ENCODE data around the gene GAS7.
"Not testable (repeated sequence)": the region's sequence is repeated elsewhere in the genome, so short reads cannot be mapped to it uniquely, and the experiment has no call there.

Gene GAS7

DNA sequence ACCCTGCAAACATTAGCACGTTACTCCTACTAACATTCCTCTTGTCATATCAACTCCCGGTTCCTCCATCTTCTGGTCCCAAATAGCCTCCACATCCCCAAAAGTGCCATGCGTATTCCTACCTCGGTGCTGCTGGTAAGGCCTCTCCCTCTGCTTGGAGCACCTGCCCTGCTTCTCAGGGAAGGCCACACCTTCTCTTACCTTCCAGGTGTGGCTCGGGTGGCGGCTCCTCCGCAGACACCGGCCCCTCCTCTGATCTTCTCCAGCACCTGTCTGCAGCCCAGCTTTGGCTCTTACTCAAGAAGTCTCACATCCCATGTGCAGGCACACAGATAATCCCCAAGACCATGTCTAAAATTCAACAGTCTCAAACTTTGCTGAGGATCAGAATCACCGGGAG is 92.3 kb downstream of the GAS7 start:
- no peak for DNase-seq

DNA sequence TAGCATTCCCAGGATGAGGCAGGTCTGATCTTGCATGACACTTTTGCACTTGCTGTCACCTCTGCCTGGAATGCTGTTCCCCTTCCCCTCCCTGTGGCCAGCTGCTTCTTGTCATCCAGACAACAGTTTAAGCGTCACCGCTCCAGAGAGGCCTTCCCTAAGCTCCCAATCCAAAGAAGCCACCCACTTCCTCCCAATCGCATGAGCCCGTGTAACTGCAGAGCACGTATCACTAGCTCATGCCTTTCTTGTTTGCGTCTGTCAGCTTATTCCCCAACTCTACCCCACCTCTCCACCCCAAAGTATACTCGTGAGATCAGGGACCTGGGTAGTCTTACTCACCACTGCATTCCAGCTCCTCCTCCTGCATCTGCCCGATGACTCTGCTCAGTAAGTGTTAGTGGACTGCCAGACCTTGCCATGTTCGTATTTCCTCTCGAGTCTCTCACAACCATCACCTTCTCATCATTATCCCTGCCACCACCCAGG is 92.8 kb downstream of the GAS7 start:
- no peak for DNase-seq

DNA sequence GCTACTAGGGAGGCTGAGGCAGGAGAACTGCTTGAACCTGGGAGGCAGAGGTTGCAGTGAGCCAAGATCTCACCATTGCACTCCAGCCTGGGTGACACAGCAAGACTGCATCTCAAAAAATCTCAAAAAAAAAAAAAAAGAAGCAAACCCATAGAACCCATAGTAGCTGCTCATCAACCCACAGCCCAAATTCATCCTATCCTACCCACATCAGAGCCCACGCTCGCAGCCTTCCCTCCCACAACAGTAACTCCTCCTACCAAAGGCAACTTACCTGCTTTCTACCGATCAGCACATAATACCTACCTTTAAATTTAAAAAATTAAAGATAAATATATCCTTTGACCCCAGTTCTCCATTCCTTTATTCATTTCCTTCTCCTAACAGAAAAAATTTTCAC is 94.7 kb downstream of the GAS7 start:
- no peak for DNase-seq

DNA sequence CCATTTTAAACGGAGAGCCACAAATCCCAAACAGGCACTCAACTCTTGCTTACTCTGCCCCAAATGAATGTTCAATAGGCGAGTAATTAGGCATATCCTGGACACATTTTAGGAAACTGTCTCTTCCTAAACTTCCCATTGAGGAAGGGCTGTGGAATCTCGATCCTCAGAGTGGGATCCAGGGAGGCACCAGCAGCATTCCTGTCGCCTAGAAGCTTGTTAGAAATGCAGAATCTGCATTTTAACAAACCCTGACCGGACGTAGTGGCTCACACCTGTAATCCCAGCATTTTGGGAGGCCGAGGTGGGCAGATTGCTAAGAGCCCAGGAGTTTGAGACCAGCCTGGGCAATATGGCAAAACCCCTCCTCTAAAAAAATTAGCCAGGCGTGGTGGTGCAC is 95.6 kb downstream of the GAS7 start:
- DNase-seq: no peak

DNA sequence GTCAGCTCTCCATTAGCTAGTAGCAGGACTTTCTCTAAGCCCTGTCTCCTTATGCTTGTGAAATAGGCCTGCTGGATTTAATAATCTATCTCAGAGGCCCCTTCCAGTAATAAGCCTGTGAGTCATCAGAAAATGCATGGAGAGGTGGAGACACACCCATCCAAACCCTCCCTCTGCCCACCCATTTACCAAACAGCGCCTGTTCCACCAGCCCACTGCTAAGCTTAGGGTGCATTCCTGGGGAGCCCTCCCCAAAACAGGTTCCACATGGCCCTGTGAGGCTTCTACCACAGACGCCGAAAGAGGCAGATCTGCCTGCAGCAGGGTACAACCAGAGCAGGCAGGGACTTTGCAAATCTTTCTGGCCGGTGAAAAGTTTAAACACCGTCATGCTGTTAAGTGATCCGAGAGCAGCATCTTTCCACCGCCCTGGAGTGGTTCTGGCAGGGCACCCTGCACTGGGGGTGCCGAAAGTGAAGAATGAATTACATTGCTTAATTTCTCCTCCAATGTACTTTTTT is 99.3 kb downstream of the GAS7 start:
- no peak for DNase-seq

DNA sequence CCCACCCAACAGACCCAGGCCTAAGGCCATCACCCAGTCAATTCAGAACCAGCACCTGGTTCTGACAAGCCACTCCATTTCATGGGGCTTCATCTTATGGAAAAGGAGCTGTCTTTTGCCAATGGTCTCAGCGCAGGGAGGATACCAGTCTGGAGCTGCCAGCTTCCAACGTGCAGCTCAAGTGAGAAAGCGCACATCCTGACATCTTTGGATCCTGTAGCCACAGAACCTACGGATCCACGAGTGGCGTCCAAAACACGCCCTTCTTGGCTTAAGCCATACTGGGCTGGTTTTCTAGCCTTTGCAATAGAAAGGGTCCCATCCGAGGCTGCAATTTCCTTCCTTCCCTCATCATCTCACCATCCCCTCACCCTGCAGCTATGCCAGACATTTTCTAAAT is 101.8 kb downstream of the GAS7 start:
- no peak for DNase-seq

DNA sequence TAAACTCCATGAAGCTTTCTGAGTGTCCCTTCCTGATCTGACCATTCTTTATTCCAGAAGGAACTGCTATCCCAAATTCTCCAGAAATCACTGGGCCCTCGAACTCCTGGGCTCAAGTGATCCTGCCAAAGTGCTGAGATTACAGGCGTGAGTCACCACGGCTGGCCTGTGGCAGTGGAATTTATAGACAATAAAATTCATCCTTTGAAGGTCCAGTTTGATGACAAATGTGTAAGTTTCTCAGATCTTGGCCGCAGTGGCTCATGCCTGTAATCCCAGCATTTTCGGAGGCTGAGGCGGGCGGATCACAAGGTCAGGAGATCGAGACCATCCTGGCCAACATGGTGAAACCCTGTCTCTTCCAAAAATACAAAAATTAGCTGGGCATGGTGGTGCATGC is 103.1 kb downstream of the GAS7 start:
- DNase-seq: not testable (repeated sequence)

DNA sequence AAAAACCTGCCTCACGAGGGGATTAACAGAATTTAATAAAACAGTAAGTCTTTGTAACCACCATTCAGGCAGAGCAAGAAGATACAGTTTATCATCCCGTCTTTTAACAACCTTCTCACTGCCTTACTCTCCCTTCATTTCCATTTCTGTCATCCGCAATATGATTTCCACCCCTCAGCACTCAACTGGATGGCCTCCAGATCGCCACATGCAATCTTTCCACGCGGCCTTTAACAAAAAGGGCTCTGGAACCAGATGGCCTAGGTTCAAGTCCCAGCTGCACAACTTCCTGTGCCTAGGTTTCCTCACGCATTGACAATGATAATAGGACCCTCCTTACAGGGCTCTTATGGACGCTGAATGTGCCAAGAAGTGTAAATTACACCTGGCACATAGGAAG is 103.6 kb downstream of the GAS7 start:
- DNase-seq: no peak

DNA sequence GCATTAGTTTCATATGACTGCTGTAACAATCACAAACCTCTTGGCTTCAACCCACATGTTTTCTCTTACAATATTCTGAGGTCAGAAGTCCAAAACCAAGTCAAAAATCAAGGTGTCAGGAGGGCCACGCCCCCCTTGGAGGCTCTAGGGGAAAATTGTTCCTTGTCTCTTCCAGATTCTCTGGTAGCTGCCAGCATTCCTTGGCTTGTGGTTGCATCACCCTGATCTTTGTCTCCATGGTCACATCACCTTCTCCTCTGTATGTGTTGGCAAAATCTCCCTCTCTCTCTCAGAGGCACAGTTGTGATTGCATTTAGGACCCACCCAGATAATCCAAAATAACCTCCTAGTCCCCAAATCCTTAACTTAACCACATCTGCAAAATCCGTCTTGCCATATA is 105.8 kb downstream of the GAS7 start:
- DNase-seq: no peak

DNA sequence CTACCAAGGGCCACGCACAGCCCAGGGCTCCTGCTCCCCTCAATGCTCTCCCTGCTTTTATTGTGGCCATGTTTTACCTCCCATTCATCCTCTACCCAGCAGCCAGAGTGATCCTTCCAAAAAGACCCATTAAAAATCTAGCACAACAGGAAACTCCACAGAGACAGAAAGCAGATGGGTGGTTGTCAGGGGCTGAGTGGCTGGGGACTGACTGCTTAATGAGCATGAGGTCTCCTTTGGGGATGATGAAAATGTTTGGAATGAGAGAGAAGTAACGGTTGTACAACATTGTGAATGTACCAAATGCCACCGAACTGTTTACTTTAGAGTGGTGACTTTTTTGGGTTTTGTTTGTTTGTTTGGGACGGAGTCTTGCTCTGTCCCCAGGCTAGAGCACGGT is 107.4 kb downstream of the GAS7 start:
- DNase-seq: no peak

DNA sequence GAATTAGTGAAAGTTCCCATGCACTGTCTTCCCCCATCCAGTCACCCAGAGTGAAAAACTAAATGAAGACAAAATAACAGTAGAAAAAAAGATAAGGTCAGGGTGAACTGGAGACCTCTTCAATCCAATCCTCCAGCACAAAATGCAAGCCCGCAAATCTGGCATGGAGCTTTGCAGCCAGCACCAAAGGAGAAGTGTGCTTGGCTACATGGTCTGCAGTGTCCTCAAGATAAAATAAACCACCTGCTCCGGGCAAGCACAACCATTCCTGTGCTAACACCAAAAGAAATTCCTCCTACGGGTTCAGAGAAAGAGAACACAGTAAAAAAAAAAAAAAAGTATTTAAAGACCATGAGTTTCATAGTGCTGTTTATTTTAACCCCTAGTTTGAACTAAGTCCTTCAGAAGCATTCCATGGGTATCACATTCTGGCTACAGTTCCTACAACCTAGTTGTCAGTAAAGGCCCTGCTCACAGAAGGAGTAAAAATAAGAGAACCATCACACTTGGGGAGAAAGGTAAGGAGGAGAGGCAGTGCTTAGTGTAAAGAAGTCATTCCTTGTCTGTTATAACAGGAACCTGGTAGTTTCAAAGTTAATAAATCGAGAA is 109.1 kb downstream of the GAS7 start:
- no peak for DNase-seq

DNA sequence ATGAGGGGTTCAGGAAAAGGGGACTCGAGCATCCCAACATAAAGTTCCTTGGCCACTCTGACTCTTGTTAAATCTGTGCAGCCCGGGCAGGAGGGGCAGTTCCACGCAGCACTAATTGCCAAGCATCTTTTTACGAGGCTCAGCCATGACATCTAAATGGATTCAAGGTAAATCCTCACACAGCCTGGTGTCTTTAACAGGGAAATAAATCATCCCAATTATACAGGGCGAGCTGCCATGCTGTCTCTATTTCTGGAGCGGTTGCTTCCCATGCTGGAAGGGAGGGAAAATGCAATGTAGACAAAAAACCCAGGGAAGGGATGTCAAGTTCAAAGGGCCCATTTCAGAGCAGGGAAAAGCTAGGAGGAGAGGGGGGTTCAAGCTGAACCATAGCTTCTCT is 110.0 kb downstream of the GAS7 start:
- DNase-seq: no peak

DNA sequence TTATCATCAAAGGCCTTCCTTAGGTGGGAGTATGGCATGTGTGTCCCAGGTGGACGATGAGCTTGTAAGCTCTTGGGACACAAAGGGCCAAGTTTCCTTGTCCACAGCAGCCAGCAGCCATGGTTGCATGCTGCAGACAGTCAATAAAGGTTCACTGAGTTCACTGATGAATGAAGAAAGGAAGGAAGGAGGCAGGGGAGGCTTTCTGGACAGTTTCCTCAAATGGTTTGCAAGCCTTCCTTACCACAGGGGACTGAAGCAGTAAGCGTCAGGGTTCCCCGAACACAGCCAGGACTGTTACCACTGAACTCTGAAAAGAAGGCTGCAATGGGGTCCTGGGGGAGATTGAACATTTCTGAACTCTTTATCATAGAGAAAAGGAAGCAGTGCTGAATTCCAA is 111.1 kb downstream of the GAS7 start:
- no peak for DNase-seq

DNA sequence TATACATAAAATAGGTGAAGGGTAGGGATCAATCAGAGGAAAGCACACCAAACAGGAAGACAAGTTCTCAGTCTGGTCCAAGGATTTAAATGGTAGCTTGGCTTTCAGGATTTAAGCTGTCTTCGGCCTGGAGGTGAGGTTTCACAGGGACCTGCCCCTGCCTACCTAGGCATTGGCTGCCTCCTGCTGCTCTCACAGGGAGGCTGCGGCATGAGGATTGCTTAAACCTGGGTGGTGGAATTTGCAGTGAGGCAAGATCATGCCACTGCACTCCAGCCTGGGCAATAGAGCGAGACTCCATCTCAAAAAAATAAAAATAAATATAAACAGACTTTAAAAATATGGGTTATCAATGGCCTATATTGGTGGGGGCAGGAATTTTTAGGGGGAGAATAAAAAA is 114.5 kb downstream of the GAS7 start:
- DNase-seq: no peak

DNA sequence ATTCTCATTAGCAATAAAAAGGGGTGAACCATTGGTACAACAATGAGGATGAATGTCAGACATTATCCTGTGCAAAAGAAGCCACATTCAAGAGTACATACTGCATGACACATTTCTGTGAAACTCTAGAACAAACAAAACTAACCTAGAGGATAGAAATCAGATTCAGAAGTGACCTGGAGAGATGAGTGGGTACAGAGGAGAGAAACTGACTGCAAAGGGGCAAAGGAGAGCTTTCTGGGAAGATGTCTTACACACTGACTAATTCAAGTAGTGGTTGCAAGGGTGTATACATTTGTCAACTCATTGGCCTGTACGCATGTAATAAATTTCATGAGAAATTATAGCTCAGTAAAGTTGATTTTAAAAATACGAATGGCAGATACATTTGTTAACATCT is 115.6 kb downstream of the GAS7 start:
- DNase-seq: no peak

DNA sequence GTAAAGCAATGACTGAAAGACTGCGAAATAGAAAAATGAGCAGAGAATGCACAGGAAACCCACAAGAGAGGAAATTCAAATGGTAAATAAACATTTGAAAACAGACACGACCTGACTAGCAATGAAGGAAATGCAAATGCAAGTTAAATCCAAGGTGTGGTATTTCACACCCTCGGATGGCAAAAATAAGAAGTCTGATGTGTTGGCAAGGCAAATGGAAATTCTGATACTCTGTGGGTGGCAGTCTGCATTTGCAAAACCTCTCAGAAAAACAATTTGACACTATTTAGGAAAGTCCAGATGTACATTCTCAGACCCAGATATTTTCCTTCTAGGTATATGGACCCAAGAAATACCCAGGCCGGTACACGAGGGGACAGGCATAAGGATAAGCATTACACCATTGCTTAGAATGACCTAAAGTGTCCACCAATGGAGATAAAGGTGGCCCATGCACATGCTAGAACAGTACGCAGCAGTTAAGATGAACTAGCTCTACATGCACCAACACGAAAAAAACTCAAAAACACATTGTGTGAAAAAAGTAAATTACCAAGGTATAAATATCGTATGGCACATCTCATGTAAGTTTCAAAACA is 116.7 kb downstream of the GAS7 start:
- DNase-seq: no peak

DNA sequence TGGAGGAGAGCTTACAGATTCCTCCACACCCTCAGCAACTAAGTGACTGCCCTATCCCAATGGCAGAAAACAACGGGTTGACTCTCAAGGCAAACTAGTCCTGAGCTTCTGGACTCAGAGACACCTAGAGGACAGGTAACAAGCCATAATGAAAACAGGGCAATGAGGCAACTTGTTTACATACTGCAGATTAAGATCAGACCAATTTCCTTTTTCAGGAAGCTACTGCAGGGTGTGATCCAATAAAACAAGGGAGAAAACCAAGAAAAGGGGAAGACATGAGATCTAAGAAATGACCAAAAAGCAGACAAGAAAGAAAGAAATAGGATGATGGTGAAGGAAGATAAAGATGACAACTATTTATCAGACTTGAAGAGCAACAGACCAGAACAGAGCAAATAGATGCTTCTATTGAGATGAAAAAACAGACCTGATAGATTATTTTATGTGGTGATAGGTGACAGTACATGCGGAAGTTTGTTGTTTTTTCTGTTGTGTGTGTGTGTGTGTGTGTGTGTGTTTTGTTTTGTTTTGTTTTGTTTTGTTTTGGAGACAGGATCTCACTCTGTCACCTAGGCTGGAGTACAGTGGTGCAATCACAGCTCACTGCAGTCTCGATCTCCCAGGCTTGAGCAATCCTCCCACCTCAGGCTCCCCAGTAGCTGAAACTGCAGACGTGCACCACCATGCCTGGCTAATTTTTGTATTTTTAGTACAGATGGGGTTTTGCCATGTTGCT is 120.7 kb downstream of the GAS7 start:
- no peak for DNase-seq

DNA sequence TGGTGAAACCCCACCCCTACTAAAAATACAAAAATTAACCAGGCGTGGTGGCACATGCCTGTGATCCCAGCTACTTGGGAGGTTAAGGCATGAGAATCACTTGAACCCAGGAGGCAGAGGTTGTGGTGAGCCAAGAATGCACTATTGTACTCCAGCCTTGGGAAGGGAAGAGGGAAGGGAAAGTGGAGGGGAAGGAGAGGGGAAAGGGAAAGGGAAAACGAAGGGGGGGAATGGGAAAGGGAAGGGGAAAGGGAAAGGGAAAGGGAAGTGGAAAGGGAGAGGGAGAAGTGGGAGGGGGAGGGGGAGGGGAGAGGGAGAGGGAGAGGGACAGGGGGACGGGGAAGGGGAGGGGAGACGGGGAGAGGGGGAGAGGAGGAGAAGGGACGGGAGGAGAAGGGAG is 122.5 kb downstream of the GAS7 start:
- no peak for DNase-seq

DNA sequence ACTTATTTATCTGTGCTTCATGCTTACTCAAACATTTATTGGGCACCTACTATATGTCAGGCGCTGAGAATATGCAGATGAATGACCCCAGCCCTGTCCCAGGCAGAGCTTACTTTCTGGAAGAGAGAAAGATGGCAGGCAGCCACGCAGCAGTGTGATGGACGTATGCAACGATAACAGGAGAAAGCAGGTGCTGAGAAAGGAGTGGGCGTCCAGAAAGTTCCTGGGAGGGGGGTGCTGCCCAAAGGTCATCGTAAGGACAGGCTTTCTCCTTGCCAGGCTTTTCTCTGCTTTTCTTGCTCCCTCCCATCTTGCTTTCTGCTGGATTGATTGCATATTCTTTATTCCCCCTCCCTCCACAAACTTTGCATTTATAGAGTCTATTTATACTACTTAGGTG is 124.5 kb downstream of the GAS7 start:
- DNase-seq: no peak

DNA sequence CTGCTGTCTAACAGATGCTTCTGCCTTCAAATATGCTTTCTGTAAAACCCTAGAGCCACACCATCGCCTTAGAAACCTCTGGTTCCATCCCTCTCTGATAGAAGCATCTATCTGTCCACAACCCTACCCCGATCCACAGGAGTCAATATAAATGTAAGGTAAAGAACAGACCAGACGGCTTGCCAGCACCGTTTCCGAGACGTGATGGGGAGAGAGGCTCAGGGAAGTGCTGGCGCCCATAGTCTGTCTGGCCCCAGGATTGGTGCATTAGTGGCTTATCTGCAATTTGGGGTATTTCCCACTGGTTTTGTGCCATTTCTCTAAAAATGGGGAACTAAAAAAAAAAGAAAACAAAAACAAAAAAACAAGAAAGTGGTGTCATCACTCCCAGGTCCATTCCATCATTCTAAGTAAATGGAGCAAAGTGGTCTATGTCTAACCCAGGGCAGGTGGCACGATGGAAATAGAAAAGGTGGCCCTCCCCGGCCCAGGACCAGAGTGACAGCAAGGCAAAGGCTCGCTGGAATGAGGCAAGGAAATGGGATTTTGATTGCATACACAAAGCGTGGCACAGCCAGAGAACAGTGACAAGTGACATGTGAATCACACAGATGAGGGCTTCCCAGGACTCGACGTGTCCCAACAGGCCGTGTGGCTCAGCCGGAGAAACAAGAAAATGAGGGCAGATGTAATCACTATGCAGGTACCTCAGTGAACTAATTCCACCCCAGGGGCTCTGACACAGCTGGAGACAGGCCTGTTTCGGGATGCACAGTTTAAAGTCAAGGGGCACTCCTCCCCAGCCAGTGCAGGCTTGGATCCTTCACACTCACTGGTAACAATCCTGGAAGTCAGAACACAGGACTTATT is 125.6 kb downstream of the GAS7 start:
- DNase-seq: no peak

DNA sequence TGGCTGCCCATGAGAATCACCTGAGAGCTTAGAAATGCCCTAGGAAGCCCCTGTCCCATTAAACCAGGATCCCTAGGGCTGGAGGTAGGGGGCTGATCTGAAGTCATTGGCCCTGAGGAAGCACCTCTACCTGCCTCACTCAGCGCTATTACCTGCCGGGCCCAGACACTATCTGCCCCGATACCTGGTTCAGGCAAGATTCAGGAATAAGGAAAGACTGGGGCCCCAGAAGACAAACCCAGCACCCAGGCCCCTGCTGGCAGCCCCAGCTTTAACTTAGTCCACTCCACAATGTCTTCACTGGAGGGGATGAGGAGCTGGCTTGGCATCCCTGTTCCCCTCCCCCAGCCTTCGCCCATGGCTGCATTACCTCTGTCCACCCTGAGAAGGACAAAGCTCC is 126.3 kb downstream of the GAS7 start:
- no peak for DNase-seq

DNA sequence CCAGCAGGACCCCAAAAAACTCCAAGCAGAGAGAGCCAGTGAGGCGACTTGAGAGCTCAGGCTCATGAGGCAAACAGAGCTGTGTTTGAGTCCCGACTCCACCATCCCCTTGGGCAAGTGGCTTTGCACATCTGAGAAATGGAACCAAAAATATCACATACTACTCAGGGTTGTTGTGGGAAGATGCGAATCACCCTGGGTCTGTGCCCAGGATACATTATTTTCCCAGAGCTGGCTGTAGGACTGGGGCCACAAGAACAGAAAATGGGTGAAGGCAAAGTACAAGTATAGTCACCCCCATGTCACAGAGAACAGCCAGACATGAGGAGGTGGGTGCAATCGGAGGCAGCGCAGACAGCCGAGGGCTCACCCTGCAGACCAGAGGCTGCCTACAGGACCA is 127.3 kb downstream of the GAS7 start:
- no peak for DNase-seq

DNA sequence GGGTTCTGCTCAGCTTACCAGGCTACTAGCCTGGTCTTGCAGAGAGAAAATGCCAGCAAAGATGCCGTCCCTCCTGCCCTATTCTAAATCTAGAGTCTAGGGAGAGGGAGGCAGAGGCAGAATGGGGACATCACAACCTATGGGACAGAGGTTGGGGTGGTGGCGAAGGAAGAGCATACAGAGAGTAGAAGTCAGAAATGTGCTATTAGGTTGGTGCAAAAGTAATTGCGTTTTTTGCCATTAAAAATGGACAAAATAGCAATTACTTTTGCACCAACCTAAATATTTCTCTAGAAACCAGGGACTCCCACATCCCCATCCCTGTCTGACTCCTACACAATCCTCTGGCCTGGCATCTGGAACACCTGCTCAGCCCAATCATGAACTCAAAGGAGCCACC is 127.7 kb downstream of the GAS7 start:
- DNase-seq: no peak
